ENCODE results near the gene RPL18A.
A peak's percentile ranks its signal among the peaks of the same experiment; 100 is the strongest.

The RPL18A gene

GRCh38 chr19:17859533-17860330 is at the start of gene RPL18A:
RPL18A (plus strand) TSS chr19:17859910; CDS start chr19:17859957, 47 bp downstream.
- DNase-seq (ENCODE audit: low read depth in 2 of 2) = peak; percentile 99 to 100

- no peak for DNase-seq (ENCODE audit: low read depth in 2 of 2)
These were observed 48.6 kb upstream of the RPL18A start for GRCh38 chr19:17811103-17811502.

GRCh38 chr19:17811681-17812080 is 48.0 kb upstream of the RPL18A start:
- no peak for DNase-seq (ENCODE audit: low read depth in 2 of 2)

GRCh38 chr19:17812099-17812498 is 47.6 kb upstream of the RPL18A start:
- DNase-seq (ENCODE audit: low read depth in 2 of 2) = no peak

- DNase-seq (ENCODE audit: low read depth in 2 of 2) = no peak
These were observed 41.9 kb upstream of the RPL18A start for GRCh38 chr19:17817668-17818363.

- DNase-seq (ENCODE audit: low read depth in 2 of 2) = no peak
These were observed 38.5 kb upstream of the RPL18A start, which contains the start of gene INSL3 for GRCh38 chr19:17821190-17821589. INSL3 (minus strand) TSS chr19:17821519; CDS start chr19:17821506, 13 bp downstream.

- DNase-seq (ENCODE audit: low read depth in 2 of 2) = no peak
These were observed 35.4 kb upstream of the RPL18A start for GRCh38 chr19:17824339-17824738.

- no peak for DNase-seq (ENCODE audit: low read depth in 2 of 2)
These were observed 33.1 kb upstream of the RPL18A start for GRCh38 chr19:17826508-17827056.

GRCh38 chr19:17829855-17830566 is 29.7 kb upstream of the RPL18A start:
- no peak for DNase-seq (ENCODE audit: low read depth in 2 of 2)

GRCh38 chr19:17830567-17831418 is 28.9 kb upstream of the RPL18A start:
- DNase-seq (ENCODE audit: low read depth in 2 of 2) = peak; percentile 38 to 46

GRCh38 chr19:17831419-17831888 is 28.3 kb upstream of the RPL18A start:
- DNase-seq (ENCODE audit: low read depth in 2 of 2) = no peak

- DNase-seq (ENCODE audit: low read depth in 2 of 2) = no peak
These were observed 27.1 kb upstream of the RPL18A start for GRCh38 chr19:17832443-17833208.

GRCh38 chr19:17834350-17835181 is 25.1 kb upstream of the RPL18A start:
- no peak for DNase-seq (ENCODE audit: low read depth in 2 of 2)

GRCh38 chr19:17835182-17836006 is 24.3 kb upstream of the RPL18A start:
- DNase-seq (ENCODE audit: low read depth in 2 of 2) = no peak

- DNase-seq (ENCODE audit: low read depth in 2 of 2) = no peak
These were observed 23.2 kb upstream of the RPL18A start for GRCh38 chr19:17836530-17836929.

- DNase-seq (ENCODE audit: low read depth in 2 of 2) = no peak
These were observed 21.7 kb upstream of the RPL18A start for GRCh38 chr19:17837972-17838371.

GRCh38 chr19:17840019-17840418 is 19.7 kb upstream of the RPL18A start:
- no peak for DNase-seq (ENCODE audit: low read depth in 2 of 2)

- DNase-seq (ENCODE audit: low read depth in 2 of 2) = no peak
These were observed 18.3 kb upstream of the RPL18A start for GRCh38 chr19:17841371-17841809.
